Measurements from ENCODE around the gene ARMC7.
"Not testable (repeated sequence)": the region's sequence is repeated elsewhere in the genome, so short reads cannot be mapped to it uniquely, and the experiment has no call there.

Gene ARMC7

DNA sequence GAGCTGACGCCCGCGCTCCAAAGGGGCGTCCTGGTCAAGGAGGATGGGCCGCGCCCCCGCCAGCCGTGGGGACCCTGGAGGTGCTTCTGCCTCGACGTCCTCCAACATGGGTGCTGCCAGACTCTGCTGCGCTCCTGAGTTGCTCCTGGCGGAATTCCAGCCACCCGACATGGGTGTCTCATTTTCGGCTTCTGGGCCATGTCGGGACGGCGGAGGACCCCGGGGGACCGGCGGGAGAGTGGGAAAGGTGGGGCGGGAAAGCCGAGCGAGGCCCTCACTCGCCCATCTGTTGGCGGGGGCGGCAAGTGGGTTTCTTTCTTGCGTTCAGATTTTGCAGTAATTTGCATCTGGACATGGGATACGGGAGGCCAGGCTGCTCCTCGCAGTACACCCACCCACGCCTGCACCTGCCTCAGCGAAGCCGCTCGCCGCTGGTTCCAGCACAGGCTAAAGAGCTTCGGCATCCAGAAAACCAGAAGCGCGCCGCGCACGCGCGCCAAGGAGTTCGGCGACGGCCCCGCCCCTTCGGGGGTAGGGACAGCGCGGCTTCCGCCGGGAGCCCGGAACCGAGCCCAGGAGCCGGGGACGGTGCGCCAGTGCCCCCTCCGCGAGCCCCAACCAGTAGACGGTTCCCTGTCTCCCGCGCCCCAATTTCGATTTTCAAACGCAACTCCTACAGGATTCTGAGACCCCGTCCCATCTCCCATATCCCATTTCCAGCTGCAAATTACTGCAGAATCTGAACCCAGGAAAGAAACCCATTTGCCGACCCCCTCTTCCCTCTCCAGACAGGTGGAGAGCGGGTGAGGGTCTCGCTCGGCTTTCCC, at the start of gene ARMC7:
Gene ARMC7 (plus strand): TSS at position 563 of the 827 bp plus-strand sequence. CDS start 320 bp downstream, outside the sequence.
- DNase-seq (ENCODE audit: low read depth, low spot score), result peak; percentile 77

DNA sequence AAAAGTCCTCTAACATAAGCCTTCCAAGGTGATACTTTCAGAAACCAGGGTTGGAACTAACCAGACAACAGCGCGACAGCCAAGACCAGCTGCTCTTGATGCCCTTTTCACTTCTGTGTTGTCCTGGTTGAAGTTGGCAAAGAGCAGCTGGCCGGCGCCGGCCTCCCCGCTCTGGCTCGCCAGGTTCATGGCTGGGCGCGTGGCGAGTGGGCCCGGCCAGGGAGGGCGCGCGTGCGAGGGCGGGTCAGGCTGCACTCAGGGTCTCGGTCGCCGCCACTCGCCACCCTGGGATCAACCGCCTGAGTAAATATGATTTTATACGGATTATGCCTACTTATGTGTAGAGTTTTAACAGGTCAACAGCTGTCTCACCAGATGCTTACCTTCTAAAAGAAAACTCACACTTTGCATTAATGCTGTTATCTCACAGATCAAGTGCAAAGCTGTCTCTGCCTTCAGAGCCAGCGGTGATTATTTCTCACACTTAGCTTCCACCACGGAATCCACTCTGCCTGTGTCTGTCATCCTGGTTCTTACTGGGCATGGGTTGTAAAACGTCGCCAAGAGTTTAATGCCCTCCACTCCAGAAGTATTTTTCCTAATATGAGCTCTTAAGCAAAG, 49.2 kb upstream of the ARMC7 start:
- DNase-seq (ENCODE audit: low read depth, low spot score), result no peak

DNA sequence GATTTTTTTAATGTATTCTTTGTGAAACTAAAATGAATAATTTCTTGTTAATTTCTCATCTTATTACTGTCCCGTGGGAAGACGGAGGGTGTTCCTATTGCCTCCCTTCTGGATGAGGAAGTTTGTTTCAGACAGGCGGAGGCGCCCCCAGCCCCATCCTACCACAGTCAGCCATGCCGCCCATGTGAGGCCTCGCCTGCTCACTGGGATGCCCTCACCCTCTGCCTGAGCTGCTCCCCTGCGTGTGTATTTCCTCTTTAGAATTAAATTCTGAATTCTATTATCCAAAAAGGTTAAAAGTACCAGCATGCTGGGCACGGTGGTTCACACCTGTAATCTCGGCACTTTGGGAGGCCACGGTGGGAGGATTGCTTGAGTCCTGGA, 48.7 kb upstream of the ARMC7 start:
- DNase-seq (ENCODE audit: low read depth, low spot score), result no peak

DNA sequence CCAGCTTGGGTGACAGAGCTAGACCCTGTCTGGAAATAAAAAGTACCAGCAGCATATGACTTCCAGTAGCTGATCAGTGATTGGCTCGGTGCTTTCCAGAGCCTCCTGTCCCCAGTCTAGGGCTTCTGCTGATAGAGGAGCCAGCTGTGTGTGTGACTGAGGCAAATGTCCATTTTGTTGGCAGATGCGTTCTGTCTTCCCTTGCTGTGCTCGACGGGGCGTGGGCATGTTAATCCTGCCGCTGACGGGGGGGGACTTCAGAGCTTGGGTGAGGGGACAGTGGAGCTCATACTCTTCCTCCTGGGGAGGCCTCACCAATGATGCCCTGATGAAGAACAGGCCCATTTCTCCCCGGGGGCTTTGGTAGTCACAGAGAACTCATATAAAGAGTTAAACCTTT, 48.2 kb upstream of the ARMC7 start:
- no peak for DNase-seq (ENCODE audit: low read depth, low spot score)

DNA sequence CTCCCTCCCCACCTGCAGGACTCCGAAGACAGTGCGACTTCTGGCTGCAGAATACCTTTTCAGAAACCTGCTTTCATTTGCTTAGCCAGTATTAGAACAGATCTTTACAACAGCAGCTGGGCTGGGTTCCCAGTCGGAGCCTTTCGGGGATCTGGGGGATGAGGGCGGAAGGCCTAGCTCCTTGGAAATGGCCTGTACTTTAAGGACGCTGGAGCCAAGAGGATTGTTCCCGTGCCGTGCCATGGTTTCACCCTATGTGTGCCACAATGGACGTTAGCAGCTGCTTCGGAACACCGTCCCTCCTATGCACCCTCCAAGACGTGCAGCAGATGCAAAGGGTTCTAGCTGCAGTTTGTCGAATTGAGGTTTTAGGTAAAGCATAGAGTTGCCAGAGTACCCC, 46.6 kb upstream of the ARMC7 start:
- DNase-seq (ENCODE audit: low read depth, low spot score), result no peak

DNA sequence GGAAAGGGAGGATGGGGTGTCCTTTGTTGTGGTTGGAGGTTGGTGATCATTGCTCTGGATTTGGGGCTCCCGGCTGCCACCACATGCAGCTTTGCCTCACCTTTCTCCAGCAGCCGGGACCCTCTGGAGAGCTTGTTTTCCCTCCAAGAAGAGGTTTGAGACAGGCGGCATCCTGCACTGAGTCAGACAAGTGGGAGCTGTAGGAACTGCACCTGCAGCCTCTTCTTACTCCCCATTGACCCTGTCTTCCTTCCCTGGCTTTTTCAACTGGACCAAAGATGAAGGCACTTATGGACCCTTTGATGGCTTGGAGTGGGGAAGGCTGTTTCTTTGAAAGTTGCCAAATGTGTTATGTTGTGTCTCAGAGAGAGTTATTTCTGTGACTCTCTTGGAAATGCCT, 46.1 kb upstream of the ARMC7 start:
- no peak for DNase-seq (ENCODE audit: low read depth, low spot score)

DNA sequence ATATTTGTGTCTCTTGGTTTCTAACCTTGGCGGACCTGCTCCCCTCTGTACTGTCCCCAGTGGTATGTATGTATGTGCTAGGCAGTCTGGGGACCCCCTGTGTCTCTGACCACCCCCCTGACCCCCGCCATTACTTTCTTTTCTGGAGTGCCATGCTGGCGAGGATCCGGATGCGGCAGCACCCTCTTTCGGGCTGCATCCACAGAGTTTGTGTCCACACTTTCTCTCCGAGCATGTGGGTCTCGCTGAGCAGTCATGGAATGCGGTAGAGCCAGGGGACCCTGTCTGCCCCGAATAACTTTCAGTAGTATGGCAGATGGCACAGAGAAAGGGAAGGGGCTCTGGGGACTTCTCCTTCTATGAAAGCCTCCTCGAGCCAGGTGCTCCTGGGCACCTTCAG, 45.7 kb upstream of the ARMC7 start:
- no peak for DNase-seq (ENCODE audit: low read depth, low spot score)

DNA sequence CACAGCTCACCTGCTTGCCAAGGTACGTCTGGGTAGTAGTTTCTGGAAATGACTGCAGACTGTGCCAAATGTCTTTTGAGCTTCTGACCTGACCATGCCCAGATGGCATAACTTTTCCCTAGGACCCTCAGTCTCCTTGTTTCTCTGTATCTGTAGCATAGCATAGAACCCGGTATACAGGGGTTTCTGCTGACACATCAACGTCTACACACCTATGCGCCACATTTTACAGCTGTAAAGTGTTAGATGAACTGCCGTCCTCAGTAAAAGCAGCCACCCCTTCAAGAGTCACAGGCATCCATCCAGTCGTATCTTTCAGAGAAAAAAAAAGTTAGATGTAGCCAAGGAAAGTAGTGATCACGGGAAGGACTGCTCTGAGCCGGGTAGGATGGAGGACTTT, 45.3 kb upstream of the ARMC7 start:
- DNase-seq (ENCODE audit: low read depth, low spot score), result no peak

DNA sequence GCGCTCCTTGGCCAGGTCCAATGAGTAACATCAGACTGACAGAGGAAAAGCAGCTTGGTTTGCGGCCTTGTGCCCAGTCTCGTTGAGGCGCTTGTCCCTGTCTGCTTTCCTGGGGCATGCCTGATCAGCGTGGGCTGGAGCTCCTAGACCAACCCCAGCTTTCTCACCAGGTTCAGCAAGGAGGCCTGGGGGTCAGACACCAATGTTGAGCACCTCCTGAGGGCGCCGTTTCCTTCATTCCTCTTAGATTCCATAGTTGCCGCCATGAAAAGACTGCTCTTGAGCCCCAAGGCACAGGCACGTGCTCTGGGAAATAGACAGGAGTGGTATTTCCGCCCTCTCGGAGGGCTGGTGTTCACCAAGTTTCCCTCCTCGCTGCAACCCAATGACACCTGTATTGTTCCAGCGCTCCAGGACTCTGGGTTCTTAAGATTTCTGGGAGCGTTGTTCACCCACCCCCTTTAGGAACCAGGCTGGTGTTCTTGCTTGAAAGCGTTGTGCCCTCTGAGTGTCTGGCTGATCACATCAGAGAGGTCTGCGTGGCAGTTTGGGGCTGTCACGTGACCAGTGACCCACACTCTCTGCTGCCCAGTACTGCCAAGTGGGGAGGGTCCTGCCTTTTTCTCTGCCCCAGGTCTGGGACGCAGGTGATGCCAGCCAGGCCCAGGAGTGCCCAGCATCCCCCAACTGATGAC, 44.8 kb upstream of the ARMC7 start:
- no peak for DNase-seq (ENCODE audit: low read depth, low spot score)

DNA sequence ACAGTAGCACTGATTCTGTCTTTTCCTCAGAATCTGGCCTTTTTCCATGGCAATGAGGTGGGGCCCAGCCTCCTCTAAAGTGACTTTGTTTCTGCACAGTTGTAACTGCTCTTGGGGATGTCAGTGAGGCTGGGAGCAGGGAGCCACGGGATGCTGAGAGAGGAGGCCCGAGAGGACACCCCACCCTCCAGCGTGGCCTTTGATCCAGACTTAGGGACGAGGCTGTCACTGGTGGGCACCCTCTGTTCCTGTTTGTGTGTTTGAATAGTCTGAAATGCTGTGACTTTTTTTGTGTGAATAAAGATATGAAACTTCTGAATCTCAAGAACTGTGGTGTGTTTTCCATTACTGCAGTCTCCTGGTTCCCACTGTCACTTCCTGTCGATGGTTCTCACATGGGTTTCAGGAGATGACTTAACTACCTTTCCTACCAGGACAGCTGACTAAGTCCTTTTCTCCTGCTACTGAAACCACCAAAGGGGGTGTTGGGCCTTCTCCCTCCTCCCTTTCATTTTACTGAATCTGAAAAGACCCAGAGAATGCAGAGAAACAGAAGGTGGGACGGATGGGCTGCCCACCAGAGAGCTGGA, 44.1 kb upstream of the ARMC7 start:
- DNase-seq (ENCODE audit: low read depth, low spot score), result no peak

DNA sequence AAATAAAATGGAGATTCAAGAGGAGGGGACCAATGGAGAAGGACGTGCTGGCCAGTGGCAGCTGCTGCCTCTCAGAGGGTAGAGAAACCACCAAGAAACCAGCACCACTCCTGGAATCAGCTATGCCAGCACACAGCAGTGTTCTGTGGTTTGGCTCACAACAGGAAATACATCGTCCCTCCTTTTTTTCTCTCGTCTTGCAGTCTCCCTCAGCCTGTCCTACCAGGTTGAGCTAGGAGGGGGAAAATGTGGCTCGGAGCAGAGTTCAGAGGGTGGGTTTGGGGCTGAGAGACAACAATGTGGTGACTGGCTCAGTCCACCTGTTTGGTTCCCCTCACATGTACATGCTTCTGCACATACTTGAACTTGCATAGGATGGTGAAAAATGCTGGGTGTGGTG, 41.9 kb upstream of the ARMC7 start:
- no peak for DNase-seq (ENCODE audit: low read depth, low spot score)

DNA sequence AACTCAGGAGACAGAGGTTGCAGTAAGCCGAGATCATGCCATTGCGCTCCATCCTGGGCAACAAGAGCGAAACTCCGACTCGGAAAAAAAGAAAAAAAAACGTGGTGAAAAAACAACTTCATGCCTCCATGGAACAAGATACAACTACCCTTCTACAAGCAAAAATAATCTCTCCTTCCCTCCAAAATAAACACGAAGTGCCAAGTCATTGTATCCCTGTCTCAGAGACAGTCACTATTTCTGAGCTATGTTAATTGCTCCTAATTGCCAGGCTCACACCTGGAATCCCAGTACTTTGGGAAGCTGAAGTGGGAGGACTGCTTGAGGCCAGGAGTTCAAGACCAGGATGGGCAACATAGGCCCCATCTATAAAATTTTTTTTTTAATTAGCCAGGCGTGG, 41.0 kb upstream of the ARMC7 start:
- DNase-seq (ENCODE audit: low read depth, low spot score), result no peak

DNA sequence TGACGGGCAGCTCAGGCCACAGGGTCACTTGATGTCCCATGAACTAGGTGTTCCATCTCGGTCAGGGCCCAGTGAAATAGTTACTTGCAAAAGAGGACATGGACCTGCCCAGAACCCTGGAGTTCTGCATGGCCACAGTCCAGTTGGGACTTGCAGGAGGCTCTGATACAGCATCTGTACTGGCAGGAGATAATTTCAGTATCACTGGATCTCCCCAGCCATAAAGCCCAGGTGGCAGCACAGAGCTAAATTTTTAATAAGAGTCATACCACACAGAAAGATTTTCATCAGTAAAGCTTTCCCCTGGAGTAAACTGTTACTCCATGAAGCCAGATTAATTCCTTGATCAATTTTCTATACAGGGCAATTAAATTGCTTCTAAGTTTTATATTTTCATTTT, 40.0 kb upstream of the ARMC7 start:
- no peak for DNase-seq (ENCODE audit: low read depth, low spot score)

DNA sequence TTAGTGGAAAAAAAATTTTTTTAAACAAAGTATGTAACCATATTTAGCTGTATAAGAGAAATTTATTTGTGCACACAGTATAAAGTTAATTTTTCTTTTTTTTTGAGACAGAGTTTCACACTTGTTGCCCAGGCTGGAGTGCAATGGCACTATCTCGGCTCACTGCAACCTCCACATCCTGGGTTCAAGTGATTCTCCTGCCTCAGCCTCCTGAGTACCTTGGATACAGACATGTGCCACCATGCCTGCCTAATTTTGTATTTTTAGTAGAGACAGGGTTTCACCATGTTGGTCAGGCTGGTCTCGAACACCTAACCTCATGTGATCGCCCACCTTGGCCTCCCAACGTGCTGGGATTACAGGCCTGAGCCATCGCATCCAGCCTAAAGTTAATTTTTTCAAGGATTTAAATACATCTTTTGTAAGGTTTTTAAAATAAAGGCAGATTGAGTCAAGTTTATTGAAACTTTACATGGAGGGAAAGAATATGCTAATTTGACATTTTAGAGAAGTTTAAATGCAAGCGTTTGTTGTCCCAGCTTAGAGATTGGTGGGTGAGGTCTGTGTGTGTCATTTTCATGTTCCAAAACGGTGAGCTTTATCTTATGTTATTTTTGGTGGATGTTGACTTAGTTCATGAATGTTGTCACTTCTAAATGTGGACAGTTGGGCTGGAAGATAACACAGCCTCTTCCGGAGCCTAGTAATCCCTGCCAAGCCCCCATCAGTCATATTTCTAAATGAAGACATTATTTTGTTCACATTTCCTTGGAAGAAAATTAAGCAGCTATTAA, 38.1 kb upstream of the ARMC7 start:
- not testable (repeated sequence) for DNase-seq (ENCODE audit: low read depth, low spot score)

DNA sequence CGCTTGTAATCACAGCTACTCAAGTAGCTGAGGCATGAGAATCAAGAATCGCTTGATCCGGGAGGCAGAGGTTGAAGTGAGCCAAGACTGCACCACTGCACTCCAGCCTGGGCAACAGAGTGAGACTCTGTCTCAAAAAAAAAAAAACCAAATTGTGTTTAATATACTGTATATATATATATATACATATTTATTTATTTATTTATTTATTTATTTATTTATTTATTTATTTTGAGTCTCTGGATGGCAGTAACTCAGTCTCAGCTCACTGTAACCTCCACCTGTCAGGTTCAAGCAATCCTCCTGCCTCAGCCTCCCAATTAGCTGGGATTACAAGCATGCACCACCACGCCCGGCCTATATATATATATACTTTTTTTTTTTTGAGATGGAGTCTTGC, 36.9 kb upstream of the ARMC7 start:
- not testable (repeated sequence) for DNase-seq (ENCODE audit: low read depth, low spot score)

DNA sequence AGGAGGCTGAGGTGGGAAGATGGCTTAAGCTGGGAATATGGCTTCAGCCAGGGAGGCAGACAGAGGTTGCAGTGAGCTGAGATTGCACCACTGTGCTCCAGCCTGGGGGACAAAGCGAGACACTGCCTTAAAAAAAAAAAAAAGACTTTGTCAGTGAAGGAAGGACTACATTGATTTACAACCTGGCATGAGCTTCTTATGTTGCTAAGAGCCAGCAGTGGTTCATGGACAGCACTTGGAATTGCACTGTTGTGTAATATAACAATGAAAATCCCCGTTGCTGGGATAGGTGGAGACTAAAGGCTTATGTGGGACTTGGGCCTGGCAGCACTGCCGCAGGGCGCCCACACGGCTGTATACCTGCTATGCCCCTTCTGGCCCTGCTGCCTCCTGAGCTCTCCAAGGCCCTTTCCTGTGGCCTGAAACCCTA, 36.1 kb upstream of the ARMC7 start:
- no peak for DNase-seq (ENCODE audit: low read depth, low spot score)

DNA sequence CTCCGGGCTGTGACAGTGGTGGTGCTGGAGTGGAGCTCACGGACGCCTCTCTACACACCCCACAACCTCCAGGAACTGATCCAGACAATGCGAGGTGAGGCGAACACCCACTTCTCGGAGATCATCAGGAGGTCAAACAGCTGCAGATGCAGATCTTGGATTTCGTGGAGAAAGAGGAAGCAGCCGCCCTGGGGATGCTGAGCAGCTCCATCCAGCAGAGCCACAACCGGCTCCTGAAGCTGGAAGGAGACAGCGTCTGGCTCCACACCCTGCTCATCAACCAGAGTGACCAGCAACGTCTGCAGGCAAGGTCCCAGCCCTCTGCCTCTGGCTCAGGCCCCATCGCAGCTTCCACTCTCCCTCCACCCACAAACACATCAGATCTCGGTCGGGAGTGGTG, 35.2 kb upstream of the ARMC7 start:
- no peak for DNase-seq (ENCODE audit: low read depth, low spot score)

DNA sequence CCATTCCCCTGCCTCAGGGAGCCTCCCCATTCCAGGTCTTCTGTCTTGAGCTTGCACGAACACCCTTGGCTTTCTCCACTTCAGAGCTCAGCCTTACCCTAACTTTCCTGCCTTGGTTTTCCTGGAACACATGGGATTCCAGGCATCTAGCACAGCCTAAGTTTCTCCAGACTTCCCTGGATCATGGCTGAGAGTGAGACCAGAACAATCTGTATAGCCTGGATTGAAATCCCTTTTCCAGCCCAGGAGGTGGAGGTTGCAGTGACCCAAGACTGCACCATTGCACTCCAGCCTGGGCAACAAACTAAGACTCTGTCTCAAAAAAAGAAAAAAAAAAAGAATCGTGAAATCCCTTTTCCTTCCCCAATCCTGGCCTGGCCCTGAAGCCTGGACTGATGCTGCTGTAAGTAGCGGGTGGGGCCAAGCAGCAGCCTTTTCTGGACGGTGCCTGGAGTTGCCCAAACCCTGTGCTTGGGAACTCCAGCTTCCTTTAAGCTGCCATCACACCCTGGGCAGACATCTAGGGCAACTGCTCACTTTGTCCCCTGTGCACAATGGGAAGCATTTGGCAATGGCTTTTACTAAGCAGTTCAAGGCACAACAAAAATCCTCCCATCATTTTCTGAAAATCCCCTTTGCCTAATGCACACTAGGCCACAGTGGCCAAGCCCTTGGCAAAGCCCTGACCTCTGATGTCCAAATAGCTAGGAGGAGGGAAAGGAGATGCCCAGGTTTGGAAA, 34.0 kb upstream of the ARMC7 start:
- DNase-seq (ENCODE audit: low read depth, low spot score), result no peak

DNA sequence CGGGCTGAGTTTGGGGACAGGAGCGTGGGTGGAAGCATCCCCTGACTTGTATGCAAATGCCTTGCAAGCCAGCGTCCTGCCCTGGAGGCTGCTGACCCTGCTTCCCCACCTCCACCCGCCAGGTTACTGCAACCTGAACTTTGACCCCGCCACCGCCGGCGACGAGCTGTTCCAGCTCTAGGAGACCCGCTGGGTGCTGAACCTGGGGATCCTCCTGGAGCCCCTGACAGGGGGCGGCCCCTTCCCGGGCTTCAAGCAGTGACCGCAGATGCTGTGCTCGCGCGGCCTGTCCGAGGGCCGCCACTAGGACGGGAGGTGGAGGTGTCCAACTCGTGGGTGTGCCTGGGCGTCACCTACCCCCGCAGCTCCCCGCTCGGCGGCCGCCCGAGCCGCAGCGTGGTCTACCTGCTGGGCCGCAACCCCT, 32.7 kb upstream of the ARMC7 start:
- no peak for DNase-seq (ENCODE audit: low read depth, low spot score)

DNA sequence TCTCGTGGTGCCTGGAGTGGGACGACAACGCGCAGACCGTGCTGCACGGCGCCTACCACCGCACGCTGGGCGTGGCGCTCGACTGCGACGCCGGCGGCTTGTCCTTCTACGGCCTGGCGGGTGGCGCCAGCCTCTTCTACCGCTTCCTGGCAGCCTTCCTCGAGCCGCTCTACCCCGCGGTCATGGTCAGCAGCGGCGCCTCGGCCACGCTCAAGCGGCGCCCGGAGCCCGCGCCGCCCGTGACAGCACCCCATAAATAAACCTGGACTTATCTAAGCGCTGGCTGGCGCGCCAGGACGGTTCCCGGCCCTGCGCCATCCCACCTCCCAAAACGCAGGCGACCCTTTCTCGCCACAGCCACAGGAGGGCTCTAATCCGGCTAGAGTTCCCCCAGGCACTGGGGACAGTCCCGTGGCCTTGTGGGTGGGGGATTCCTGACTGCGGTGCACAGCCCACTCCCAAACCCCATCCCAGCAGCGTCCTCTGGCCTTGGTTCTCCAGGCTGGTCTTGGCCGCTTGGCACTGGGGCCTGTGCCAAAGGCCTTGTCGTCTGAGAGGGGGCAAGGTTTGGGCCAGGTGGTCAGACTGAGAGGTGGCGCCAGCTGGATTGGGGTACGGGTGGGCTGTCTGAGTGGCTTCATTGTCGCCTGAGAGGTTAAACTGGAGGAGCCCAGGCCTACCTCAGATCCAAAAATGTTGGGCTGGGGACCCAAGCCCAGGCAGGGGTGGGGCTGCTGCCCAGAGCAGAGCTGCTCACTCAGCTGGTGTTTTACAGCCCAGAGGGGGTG, 32.1 kb upstream of the ARMC7 start:
- DNase-seq (ENCODE audit: low read depth, low spot score), result no peak
